PC-3 (cell line): ENCODE data around the gene GRAMD2A. TPM values are rescaled to one million over a fixed set of nuclear protein-coding genes. Genes with fewer than 3 reads are reported as not detected.

Source experiments
- ATAC-seq: fragments of 200-7000 bp; cut with Tn5 transposase; 2 replicates; pipeline ENCODE4 v1.9.1; 2020; ENCODE audit warnings: mild to moderate bottlenecking, moderate library complexity
- BruUV-seq: library from RNA; stranded (reverse); fragments of 400-500 nt; replicated peaks from 2 replicates; lab custom pipeline; 2021; lab: Mats Ljungman, UMichigan
- CTCF ChIA-PET: fragments of 300-600 bp; sonication (Branson Sonifier 250); formaldehyde crosslinking; loops from one replicate; lab custom pipeline; 2022; ENCODE audit warnings: antibody characterized with exemption; lab: Charles Lee
- POLR2A ChIA-PET: fragments of 300-600 bp; sonication (Branson Sonifier 250); formaldehyde crosslinking; loops from one replicate; lab custom pipeline; 2022; ENCODE audit warnings: antibody characterized with exemption; ENCODE audit not compliant: unreplicated experiment; lab: Charles Lee
- DNase-seq: peaks from one replicate; pipeline ENCODE4 v3.0.0-alpha.2; 2015
- H2AFZ ChIP-seq: fragments of 300-600 bp; sonication (generic); 2 replicates; pipeline ENCODE4 v1.6.0; 2016; ENCODE audit warnings: antibody characterized with exemption, low read length
- H3F3A ChIP-seq: fragments of 300-600 bp; sonication (generic); one replicate; pipeline ENCODE4 v1.6.0; 2017; ENCODE audit warnings: antibody characterized with exemption, low read length, control low read depth, mild to moderate bottlenecking; ENCODE audit not compliant: unreplicated experiment
- H3K27ac ChIP-seq: fragments of 300-600 bp; sonication (generic); 2 replicates; pipeline ENCODE4 v1.5.1; 2016; ENCODE audit warnings: mild to moderate bottlenecking, low read length
- H3K27me3 ChIP-seq: fragments of 300-600 bp; sonication (generic); 2 replicates; pipeline ENCODE4 v1.6.1; 2016; ENCODE audit warnings: low read length, mixed read lengths
- H3K36me3 ChIP-seq: fragments of 300-600 bp; sonication (generic); 2 replicates; pipeline ENCODE4 v1.6.1; 2016; ENCODE audit warnings: low read depth, mixed run types, low read length, mixed read lengths
- H3K4me1 ChIP-seq: fragments of 300-600 bp; sonication (generic); 2 replicates; pipeline ENCODE4 v1.5.1; 2016; ENCODE audit warnings: low read length; ENCODE audit not compliant: insufficient read depth
- H3K4me2 ChIP-seq: fragments of 300-600 bp; sonication (generic); 2 replicates; pipeline ENCODE4 v1.6.0; 2016; ENCODE audit warnings: low read length
- H3K4me3 ChIP-seq: fragments of 300-600 bp; sonication (generic); 2 replicates; pipeline ENCODE4 v1.5.1; 2016; ENCODE audit warnings: mild to moderate bottlenecking, low read length, mixed read lengths
- H3K79me2 ChIP-seq: fragments of 300-600 bp; sonication (generic); 2 replicates; pipeline ENCODE4 v1.6.1; 2017; ENCODE audit warnings: low read length, mixed read lengths
- H3K9ac ChIP-seq: fragments of 300-600 bp; sonication (generic); 2 replicates; pipeline ENCODE4 v1.6.0; 2016; ENCODE audit warnings: mild to moderate bottlenecking, low read length
- H3K9me2 ChIP-seq: fragments of 300-600 bp; sonication (generic); replicated peaks from 2 replicates; pipeline ENCODE4 v1.6.1; 2016; ENCODE audit warnings: mixed run types, low read length, mixed read lengths
- H3K9me3 ChIP-seq: fragments of 300-600 bp; sonication (generic); 2 replicates; pipeline ENCODE4 v1.6.1; 2016; ENCODE audit warnings: low read length, mixed read lengths
- H4K20me1 ChIP-seq: fragments of 300-600 bp; sonication (generic); 2 replicates; pipeline ENCODE4 v1.6.1; 2016; ENCODE audit warnings: low read length, mixed read lengths
- EZH2 ChIP-seq: fragments of 300-600 bp; sonication (generic); IDR thresholded peaks from one replicate; pipeline ENCODE4 v1.6.1; 2017; ENCODE audit warnings: antibody characterized with exemption, mild to moderate bottlenecking, low read length; ENCODE audit not compliant: unreplicated experiment
- EZH2phosphoT487 ChIP-seq: fragments of 300-600 bp; sonication (generic); IDR thresholded peaks from 2 replicates; pipeline ENCODE4 v1.6.1; 2018; ENCODE audit warnings: mild to moderate bottlenecking, antibody characterized with exemption, low read length, borderline replicate concordance
- intact Hi-C: fragments of 100-400 bp; cut with micrococcal nuclease; formaldehyde crosslinking; loops from 2 replicates; pipeline ENCODE4 v1.9.0; 2023
- total RNA-seq: library from RNA; depleted of rRNA; stranded (reverse); fragments of >200 nt; gene quantifications from 2 replicates; pipeline ENCODE4 v1.2.3, GENCODE V29; 2014
- TF ChIP-seq, protein P1 (sequence below): fragments of 300-600 bp; sonication (generic); conservative IDR thresholded peaks from 2 replicates; pipeline ENCODE4 v1.5.1; 2017; ENCODE audit warnings: antibody characterized with exemption, low read depth, mild to moderate bottlenecking, low read length

GRAMD2A gene
- total RNA-seq, 1 experiment from 2014 or later, result 0.07 TPM

GRCh38 chr15:72133211-72133610 lies 64.4 kb downstream of the GRAMD2A start:
- BruUV-seq, result no TSS peak
- intact Hi-C loops, result no loop called here
- no peaks in the 10 kb centered on the region for H3K4me1 ChIP-seq
- H3K4me2 ChIP-seq, result no peak overlapping the region
- TF ChIP-seq EZH2phosphoT487 (no peak), EZH2 (no peak)
- TF ChIP-seq, protein P1, sequence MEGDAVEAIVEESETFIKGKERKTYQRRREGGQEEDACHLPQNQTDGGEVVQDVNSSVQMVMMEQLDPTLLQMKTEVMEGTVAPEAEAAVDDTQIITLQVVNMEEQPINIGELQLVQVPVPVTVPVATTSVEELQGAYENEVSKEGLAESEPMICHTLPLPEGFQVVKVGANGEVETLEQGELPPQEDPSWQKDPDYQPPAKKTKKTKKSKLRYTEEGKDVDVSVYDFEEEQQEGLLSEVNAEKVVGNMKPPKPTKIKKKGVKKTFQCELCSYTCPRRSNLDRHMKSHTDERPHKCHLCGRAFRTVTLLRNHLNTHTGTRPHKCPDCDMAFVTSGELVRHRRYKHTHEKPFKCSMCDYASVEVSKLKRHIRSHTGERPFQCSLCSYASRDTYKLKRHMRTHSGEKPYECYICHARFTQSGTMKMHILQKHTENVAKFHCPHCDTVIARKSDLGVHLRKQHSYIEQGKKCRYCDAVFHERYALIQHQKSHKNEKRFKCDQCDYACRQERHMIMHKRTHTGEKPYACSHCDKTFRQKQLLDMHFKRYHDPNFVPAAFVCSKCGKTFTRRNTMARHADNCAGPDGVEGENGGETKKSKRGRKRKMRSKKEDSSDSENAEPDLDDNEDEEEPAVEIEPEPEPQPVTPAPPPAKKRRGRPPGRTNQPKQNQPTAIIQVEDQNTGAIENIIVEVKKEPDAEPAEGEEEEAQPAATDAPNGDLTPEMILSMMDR, result no peak
- no peak overlapping the region for H2AFZ ChIP-seq
- H4K20me1 ChIP-seq, result no peaks in the 10 kb centered on the region
- H3K27ac ChIP-seq, result no peak overlapping the region
- H3K4me3 ChIP-seq, result no peak overlapping the region
- ChIA-PET CTCF (interaction anchor here (0.6 kb wide), 1 partner anchor 184 kb away, joined by 8 read pairs; no protein-coding TSS in a partner anchor), POLR2A (no interaction called here)
- no peak for DNase-seq
- no peaks in the 10 kb centered on the region for H3K9me3 ChIP-seq
- no peaks in the 10 kb centered on the region for H3K79me2 ChIP-seq
- H3F3A ChIP-seq, result no peaks in the 10 kb centered on the region
- H3K9me2 ChIP-seq, result no peaks in the 10 kb centered on the region
- H3K27me3 ChIP-seq, result no peaks in the 10 kb centered on the region
- no peak for ATAC-seq
- no peak overlapping the region for H3K9ac ChIP-seq
- H3K36me3 ChIP-seq, result no peaks in the 10 kb centered on the region

- no peaks in the 10 kb centered on the region for H3K9me2 ChIP-seq
- H3K79me2 ChIP-seq, result no peaks in the 10 kb centered on the region
- ChIA-PET POLR2A (no interaction called here), CTCF (no interaction called here)
- no peaks in the 10 kb centered on the region for H3K27me3 ChIP-seq
- no TSS peak for BruUV-seq
- no peak overlapping the region for H3K27ac ChIP-seq
- H3K4me2 ChIP-seq, result no peak overlapping the region
- no peaks in the 10 kb centered on the region for H4K20me1 ChIP-seq
- H3K9me3 ChIP-seq, result no peaks in the 10 kb centered on the region
- DNase-seq (no peak), ATAC-seq (no peak)
- H3K4me1 ChIP-seq, result no peaks in the 10 kb centered on the region
- no peaks in the 10 kb centered on the region for H3K36me3 ChIP-seq
- H3K4me3 ChIP-seq, result no peak overlapping the region
- intact Hi-C loops, result no loop called here
- no peak overlapping the region for H3K9ac ChIP-seq
- no peaks in the 10 kb centered on the region for H3F3A ChIP-seq
- H2AFZ ChIP-seq, result no peak overlapping the region
- TF ChIP-seq EZH2phosphoT487 (no peak), EZH2 (no peak)
- TF ChIP-seq, protein P1, result no peak
These were observed 65.7 kb downstream of the GRAMD2A start for GRCh38 chr15:72131922-72132321.

GRCh38 chr15:72130272-72130671 lies 67.3 kb downstream of the GRAMD2A start:
- H3K4me3 ChIP-seq, result no peak overlapping the region
- ATAC-seq (no peak), DNase-seq (no peak)
- no peaks in the 10 kb centered on the region for H4K20me1 ChIP-seq
- H3K9me2 ChIP-seq, result no peaks in the 10 kb centered on the region
- no peak overlapping the region for H3K27ac ChIP-seq
- H3K9me3 ChIP-seq, result no peaks in the 10 kb centered on the region
- ChIA-PET CTCF (no interaction called here), POLR2A (no interaction called here)
- BruUV-seq, result no TSS peak
- H3K4me1 ChIP-seq, result no peaks in the 10 kb centered on the region
- H3F3A ChIP-seq, result no peaks in the 10 kb centered on the region
- no peak overlapping the region for H2AFZ ChIP-seq
- H3K27me3 ChIP-seq, result no peaks in the 10 kb centered on the region
- H3K79me2 ChIP-seq, result no peaks in the 10 kb centered on the region
- intact Hi-C loops, result no loop called here
- no peaks in the 10 kb centered on the region for H3K36me3 ChIP-seq
- H3K9ac ChIP-seq, result no peak overlapping the region
- TF ChIP-seq, protein P1, result no peak
- no peak for TF ChIP-seq EZH2
- no peak for TF ChIP-seq EZH2phosphoT487
- no peak overlapping the region for H3K4me2 ChIP-seq
